Hepatocyte (in vitro differentiated cells): Measurements from ENCODE around the gene NR3C2.

Experiments
- CTCF ChIP-seq: fragments of 200-600 bp; sonication (generic); IDR thresholded peaks from 2 replicates; pipeline ENCODE4 v1.5.1; 2016; ENCODE audit warnings: antibody characterized with exemption, mild to moderate bottlenecking; ENCODE audit not compliant: poor library complexity
- EZH2 ChIP-seq: fragments of 200-600 bp; sonication (generic); IDR thresholded peaks from 2 replicates; pipeline ENCODE4 v1.6.1; 2016; ENCODE audit warnings: antibody characterized with exemption, mild to moderate bottlenecking, borderline replicate concordance
- EZH2phosphoT487 ChIP-seq: fragments of 200-600 bp; sonication (generic); IDR thresholded peaks from one replicate; pipeline ENCODE4 v1.6.1; 2018; ENCODE audit warnings: antibody characterized with exemption, mild to moderate bottlenecking, low read depth, moderate library complexity; ENCODE audit not compliant: unreplicated experiment, severe bottlenecking

- no peak for TF ChIP-seq CTCF
- no peak for TF ChIP-seq EZH2
- no peak for TF ChIP-seq EZH2phosphoT487
Observed at GRCh38 chr4:148240241-148240640, 202.0 kb downstream of the NR3C2 start.
